GM10847 (cell line): ENCODE data around the gene MTFR1L.
A peak's percentile ranks its signal among the peaks of the same experiment; 100 is the strongest.

Experiments
- POLR2A ChIP-seq: IDR thresholded peaks from 2 replicates; pipeline ENCODE4 v1.6.1; 2011; ENCODE audit not compliant: insufficient read length; ENCODE audit errors: extremely low read depth

Gene MTFR1L

DNA sequence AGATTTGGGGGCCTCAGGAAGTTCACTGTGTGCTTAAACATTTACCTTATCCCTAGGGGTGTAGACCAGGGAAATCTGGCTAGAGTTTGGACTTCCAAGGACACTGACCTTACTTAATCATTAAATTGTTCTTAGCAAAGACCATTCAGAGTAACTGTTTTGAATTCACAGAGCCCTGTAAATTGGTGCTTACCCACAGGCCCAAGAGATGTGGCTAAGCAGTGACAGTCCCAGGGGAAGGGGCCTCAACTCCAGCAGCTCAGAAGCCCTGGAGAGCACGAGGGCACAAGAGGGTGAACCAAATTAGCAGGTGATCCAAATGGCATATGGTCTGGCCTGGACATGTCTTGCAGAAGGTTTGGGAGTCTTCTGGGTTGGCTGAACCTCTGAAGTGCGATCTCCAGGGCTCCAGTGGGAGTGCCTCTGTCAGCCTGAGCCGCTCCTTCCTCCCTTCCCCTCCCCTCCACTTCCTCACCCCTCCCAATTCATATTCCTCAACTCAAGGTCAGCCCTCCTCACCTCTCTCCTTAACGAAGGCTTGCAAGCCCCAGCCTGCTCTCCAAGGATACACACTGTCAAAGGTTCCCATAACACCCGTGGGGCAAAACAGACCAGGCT, 51.4 kb downstream of the MTFR1L start:
- no peak for TF ChIP-seq POLR2A

DNA sequence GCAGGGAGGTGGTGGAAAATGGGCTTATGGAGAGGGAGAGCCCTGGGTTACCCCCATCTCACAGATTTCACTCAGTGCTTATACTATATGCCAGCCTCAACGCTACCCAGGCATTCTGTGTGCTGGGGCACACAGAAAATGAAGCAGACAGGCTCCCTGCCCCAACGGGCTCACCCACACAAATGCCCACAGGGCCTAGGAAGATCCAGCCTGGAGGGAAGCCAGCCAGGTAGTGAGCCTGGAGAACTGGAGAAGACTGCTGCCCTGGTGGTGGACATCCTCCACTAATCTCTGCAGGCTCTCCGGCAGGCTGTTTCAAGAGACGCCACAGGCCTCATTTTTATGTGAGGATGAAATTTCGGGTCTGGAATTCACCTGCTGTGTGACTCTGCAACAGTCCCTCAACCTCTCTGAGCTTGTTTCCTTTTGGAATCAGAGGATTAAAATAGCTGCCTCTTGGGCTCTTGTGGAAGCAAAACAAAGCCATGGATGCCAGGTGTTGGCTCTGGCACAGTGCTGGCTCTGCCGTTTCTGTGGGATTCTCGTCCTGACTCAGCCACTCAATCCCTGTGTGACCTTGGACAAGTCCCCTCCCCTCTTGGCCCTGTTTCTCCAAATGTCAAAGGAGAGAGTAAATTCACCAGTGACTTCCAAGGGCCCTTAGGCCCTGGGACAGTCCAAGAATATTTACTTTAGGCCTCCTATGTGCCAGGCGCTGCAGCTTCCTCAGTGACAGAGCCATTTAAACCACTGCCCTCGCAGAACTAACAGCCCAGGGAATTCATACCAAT, 52.1 kb downstream of the MTFR1L start:
- TF ChIP-seq POLR2A = no peak

DNA sequence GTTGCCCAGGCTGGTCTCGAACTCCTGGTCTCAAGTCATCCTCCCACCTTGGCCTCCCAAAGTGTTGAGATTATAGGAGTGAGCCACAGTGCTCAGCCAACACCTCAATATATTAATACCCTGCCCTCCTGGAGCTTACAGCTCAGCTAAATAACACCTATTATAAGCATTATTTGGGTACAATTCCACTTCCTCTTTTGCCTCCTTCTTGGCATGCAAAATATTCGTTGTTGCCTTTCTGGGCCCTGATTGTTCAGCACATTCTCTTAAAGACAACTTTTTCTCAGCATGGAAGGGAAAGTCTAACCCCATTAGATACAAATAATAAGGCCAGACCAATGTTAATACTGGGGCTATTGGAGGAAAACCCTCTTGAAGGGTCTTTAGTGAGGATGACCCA, 53.0 kb downstream of the MTFR1L start:
- TF ChIP-seq POLR2A = no peak

DNA sequence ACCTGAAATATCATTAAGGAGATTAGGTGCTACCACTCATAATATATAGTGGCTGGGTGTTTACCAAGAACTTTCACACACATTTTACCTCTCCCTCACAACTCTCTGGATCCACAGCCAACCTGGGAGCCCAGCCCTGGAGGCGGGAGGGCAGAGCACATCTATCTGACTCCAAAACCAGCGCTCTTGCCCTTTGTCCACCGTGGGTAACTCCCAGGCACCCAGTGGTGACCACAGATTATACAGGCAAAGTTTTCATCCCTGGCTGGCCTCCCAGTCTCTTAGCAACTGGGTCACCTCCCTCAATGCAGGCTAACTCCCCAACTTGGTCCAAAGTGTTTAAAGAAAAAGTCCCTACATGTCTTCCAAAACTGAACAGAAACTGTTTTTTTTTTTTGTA, 53.4 kb downstream of the MTFR1L start:
- no peak for TF ChIP-seq POLR2A

DNA sequence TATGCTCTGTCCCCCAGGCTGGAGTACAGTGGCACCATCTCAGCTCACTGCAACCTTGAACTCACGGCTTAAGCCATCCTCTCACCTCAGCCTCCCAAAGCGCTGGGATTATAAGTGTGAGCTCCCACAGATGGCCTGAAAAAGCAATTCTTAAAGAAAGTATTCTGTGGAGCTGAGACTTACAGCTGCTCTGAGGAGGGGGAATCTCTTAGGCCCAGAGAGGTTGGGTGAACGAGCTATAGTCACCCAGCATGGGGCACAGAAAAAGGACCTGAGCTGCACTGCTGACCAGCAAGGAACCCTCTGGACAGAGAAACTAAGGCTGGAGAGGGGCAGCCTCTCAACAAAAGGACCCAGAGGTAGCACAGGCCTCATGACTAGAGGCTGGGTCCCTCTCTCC, 54.5 kb downstream of the MTFR1L start:
- TF ChIP-seq POLR2A = no peak

DNA sequence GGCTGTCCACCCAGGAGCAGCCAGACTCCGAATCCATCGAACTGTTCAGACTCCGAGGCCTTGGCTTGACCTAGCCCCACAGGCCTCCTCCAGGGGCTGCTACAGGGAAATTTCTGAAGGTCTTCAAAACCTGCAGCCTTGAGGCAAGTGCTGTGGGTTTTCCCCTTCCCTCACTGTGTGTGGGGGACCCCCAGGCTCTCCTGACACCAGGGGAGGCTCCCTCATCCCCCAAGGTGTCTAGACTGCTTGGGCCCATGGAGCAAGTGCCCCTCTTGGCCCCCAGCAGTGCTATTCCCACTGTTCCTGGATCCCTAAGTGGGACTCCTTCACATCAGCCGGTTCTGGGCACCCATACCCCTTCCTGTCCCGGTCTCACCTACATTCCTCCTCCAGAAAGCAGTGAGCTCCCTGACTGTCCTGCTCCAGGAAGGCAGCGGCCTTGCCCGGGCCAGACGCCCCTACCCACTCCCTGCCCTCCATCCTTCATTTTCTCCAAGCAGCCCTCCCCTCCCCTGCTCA, 54.9 kb downstream of the MTFR1L start:
- TF ChIP-seq POLR2A = no peak

DNA sequence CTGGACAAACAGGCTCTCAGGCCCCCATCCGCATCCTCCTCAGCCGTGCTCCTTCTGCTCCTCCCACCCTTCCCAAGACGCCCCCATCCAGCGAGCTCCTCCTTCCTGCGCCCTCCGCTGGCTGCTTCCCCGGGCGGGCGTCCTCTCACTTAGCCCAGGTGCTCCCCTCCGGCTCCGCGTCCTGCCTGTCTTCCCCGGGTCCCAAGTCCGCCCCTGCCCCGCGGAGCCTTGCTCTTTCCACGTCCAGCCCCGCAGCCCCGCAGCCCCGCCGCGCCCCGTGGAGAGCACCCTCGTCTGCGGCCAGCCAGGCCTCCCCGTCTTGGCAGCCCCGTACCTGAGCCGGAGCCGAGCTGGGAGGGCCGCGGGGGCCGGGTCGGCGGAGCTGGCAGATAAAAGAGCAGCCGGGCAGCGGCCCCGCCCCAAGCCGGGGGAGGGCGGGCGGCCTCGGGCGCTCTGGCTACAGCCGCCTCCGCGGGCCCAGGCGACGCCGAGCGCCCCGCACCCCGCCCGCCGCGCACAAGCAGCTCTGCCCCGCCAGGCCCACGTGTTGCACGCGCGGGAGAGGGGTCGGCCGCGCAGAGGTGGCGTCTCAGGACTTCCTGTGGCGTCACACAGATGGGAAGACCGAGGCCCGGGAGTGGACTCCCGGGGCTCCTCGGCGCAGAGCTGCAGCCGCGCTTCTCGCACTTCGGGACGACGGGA, 55.6 kb downstream of the MTFR1L start, which contains the start of gene PAQR7:
Gene PAQR7 (minus strand): TSS at position 555 of the 702 bp plus-strand sequence. CDS start 11,869 bp downstream, outside the sequence.
- TF ChIP-seq POLR2A = peak; percentile 25

DNA sequence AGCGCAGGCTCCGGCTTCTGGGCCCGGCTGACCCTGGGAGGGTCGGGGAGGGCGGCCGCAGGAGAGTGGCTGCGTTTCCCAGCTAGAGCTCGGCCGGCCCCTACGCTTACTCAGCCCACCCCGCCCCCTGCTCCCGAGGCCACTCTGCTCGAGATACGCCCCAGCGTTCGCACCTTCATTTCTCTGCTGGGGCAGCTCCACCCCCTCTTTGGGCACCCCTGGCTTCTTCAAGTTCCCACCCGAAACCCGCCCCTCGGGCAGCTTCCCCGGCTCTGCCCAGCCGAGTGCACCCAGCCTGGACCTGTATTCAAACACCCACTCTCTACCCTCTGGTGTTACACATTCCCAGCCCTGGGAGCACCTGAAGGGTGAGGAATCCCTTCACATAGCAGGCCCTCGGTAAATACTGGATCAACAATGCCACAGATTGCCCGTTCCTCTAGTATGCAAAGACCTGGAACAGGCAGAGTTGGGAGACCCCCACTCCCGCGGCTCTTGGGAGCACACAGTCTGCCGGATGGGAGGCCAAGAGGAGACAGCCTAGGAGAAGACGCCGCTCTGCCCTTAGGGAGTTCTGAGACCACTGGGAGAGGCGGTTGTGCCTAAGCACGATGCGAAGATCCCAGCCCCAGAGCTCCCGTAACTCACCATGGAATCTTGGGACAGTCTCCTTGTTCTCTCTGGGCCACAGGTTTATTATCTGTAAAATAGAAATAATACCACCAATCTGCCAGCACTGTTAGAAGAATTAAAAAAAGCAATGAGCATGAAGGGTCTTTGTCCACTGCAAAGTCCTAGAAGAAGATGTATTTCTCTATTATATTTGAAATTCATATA, 56.3 kb downstream of the MTFR1L start:
- TF ChIP-seq POLR2A = no peak

DNA sequence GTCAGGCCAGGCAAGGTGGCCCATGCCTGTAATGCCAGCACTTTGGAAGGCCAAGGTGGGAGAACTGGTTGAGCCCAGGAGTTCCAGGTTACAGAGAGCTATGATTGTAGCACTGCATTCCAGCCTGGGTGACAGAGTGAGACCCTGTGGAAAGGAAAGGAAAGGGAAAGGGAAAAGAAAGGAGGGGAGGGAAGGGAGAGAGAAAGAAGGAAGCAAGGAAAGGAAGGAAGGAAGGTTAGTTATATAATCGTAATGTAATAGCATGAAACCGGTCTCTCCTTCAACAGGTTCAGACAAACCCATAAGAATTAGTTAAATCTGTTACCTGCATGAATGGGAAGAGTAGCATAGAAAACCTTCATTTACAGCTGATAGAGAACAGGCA, 56.9 kb downstream of the MTFR1L start:
- TF ChIP-seq POLR2A = no peak

DNA sequence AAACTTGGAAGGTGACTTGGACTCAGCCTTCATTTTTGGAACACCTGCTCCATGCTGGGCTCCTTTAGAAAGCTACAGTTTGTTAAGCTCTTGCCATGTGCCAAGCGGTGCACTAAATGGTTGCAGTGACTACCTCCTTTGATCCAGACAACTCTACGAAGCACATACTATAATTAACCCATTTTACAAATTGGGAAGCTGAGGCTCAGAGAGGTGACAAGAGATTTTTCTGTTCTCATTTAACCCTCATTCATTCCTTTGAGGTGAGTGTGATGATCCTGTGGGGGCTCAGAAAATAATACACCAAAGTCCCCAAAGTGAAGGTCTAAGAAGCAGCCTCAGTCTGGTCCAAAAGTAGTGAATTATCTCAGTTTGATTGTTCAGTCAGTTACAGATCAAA, 57.4 kb downstream of the MTFR1L start:
- no peak for TF ChIP-seq POLR2A

DNA sequence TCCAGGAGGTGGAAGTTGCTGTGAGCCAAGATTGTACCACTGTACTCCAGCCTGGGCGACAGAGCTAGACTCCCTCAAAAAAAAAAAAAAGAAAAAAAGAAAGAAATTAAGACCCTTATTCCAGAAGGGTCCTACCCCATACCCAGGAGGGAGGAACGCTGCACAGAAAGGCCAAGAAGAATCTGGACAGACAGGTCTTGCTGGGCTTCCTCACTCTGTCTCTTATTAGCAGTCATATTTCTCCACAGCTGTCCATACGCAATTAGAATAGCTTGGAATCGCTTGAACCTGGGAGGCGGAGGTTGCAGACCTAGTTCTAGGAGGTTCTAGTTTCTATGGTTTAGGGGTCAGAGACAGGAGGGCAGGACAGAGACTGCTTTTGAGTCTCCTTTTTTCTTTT, 58.9 kb downstream of the MTFR1L start:
- no peak for TF ChIP-seq POLR2A

DNA sequence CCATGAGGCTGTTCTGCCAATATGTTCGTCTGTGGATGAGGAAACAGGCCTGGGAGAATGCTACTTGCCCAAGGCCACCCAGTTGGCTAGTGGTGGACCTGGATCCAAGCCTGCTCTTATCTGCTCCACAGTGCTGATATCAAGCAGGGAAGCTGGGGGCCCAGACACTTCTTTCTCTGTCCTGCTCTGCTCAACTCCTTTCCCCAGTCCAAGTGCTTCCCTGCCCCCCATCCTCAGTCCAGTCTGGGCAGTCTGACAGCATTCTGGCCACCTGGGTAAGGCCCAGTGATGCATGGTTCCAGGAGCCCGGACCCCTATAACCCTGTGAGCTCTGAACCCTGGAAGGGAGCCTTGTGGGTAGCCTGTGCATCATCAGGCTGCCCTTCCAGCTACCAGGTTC, 59.9 kb downstream of the MTFR1L start:
- no peak for TF ChIP-seq POLR2A

DNA sequence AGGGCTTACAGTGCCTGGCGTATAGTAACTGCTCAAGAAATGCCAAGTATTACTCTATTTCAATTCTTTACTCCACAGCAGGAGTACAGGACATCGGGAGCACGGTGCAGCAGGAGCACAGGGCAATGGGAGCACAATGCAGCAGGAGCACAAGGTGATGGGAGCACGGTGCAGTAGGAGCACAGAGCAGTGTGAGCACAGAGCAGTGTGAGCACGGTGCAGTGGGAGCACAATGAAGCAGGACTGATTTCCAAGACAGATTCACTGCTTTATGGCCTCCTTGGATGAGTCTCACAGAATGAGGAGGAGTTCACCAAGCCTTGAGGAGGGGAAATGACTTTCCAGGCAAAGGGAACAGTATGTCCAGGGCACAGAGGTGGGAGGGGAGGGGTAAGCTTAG, 60.8 kb downstream of the MTFR1L start:
- TF ChIP-seq POLR2A = no peak

DNA sequence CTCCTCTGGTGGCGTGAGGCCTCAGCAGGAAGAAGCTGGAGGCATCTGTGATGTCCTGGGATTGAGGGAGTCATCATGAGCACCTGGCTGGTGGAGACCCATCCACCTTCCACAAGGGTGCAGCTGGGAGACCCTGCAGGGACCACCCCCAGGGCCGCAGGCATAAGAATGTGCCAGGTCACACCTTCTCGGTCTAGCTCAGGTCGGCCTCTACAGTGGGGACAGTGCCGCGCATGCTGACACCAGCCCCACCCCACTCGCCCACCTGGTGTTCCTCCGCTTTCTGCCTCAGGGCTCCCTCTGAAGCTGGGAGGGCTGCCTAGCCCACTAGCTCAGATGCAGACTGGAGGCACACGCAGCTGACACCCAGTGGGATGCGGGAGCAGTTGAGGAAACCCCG, 61.5 kb downstream of the MTFR1L start:
- no peak for TF ChIP-seq POLR2A
